ENCODE results near the gene BTNL8.

The BTNL8 gene

GRCh38 chr5:180915924-180916323, 17.0 kb downstream of the BTNL8 start:
- no peaks in the 10 kb centered on the region for H4K20me1 ChIP-seq (ENCODE audit: insufficient read depth, low read length)
- H2AFZ ChIP-seq (ENCODE audit: low read depth, low read length): no peak overlapping the region
- DNase-seq (no peak), ATAC-seq (ENCODE audit: insufficient read depth, low read depth) (no peak)
- no peak overlapping the region for H3K27ac ChIP-seq (ENCODE audit: low read length)
- no peak overlapping the region for H3K4me2 ChIP-seq (ENCODE audit: insufficient read depth, low read length)
- H3K9ac ChIP-seq (ENCODE audit: low read depth, low read length): no peak overlapping the region
- H3K4me1 ChIP-seq (ENCODE audit: insufficient read depth, low read length): no peaks in the 10 kb centered on the region
- no peak for TF ChIP-seq CTCF (IDR thresholded peaks at IDR 0.05; ENCODE audit: borderline replicate concordance, extremely low read depth, low read length, poor library complexity, severe bottlenecking)
- TF ChIP-seq EZH2 (IDR thresholded peaks at IDR 0.05; ENCODE audit: borderline replicate concordance, low read depth, low read length, severe bottlenecking): no peak
- H3K79me2 ChIP-seq (ENCODE audit: insufficient read depth, low read length): no peaks in the 10 kb centered on the region
- H3K36me3 ChIP-seq (ENCODE audit: insufficient read depth, low read length): no peaks in the 10 kb centered on the region
- H3K27me3 ChIP-seq (ENCODE audit: insufficient read depth, low read length, poor library complexity): no peaks in the 10 kb centered on the region
- no peaks in the 10 kb centered on the region for H3K9me3 ChIP-seq (ENCODE audit: insufficient read depth, low read length, severe bottlenecking)
- no peak overlapping the region for H3K4me3 ChIP-seq (ENCODE audit: low read depth in 1 of 2, low read length in 2 of 2)

DNA sequence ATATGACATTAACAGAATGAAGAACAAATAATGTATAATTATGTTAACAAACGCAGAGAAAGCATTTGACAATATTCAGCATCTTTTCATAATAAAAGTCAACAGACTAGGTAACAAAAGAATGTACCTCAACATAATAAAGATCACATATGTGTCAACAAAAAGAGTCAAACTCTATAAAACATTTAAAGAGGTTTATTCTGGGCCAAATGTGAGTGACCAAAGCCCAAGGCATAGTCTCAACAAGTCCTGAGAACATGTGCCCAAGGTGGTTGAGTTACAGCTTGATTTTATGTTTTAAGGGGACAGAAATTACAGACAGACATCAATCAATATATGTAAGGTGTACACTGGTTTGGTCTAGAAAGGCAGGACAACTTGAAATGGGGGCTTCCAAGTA, 19.4 kb downstream of the BTNL8 start:
- Histone ChIP-seq H3K4me3 (ENCODE audit: low read depth in 1 of 2, low read length in 2 of 2) (no peak overlapping the region), H4K20me1 (ENCODE audit: insufficient read depth, low read length) (no peaks in the 10 kb centered on the region), H3K4me1 (ENCODE audit: insufficient read depth, low read length) (no peaks in the 10 kb centered on the region), H3K9ac (ENCODE audit: low read depth, low read length) (no peak overlapping the region), H3K9me3 (ENCODE audit: insufficient read depth, low read length, severe bottlenecking) (no peaks in the 10 kb centered on the region), H3K27ac (ENCODE audit: low read length) (no peak overlapping the region), H3K27me3 (ENCODE audit: insufficient read depth, low read length, poor library complexity) (no peaks in the 10 kb centered on the region), H3K4me2 (ENCODE audit: insufficient read depth, low read length) (no peak overlapping the region), H3K79me2 (ENCODE audit: insufficient read depth, low read length) (no peaks in the 10 kb centered on the region), H2AFZ (ENCODE audit: low read depth, low read length) (no peak overlapping the region), H3K36me3 (ENCODE audit: insufficient read depth, low read length) (no peaks in the 10 kb centered on the region)
- TF ChIP-seq EZH2 (IDR thresholded peaks at IDR 0.05; ENCODE audit: borderline replicate concordance, low read depth, low read length, severe bottlenecking) (no peak), CTCF (IDR thresholded peaks at IDR 0.05; ENCODE audit: borderline replicate concordance, extremely low read depth, low read length, poor library complexity, severe bottlenecking) (no peak)
- DNase-seq: no peak
- no peak for ATAC-seq (ENCODE audit: insufficient read depth, low read depth)

- H3K9ac ChIP-seq (ENCODE audit: low read depth, low read length): no peak overlapping the region
- no peak overlapping the region for H3K4me3 ChIP-seq (ENCODE audit: low read depth in 1 of 2, low read length in 2 of 2)
- no peaks in the 10 kb centered on the region for H3K4me1 ChIP-seq (ENCODE audit: insufficient read depth, low read length)
- no peaks in the 10 kb centered on the region for H3K9me3 ChIP-seq (ENCODE audit: insufficient read depth, low read length, severe bottlenecking)
- H3K36me3 ChIP-seq (ENCODE audit: insufficient read depth, low read length): no peaks in the 10 kb centered on the region
- no peak overlapping the region for H2AFZ ChIP-seq (ENCODE audit: low read depth, low read length)
- H4K20me1 ChIP-seq (ENCODE audit: insufficient read depth, low read length): no peaks in the 10 kb centered on the region
- no peak overlapping the region for H3K4me2 ChIP-seq (ENCODE audit: insufficient read depth, low read length)
- ATAC-seq (ENCODE audit: insufficient read depth, low read depth) (no peak), DNase-seq (no peak)
- H3K79me2 ChIP-seq (ENCODE audit: insufficient read depth, low read length): no peaks in the 10 kb centered on the region
- no peak overlapping the region for H3K27ac ChIP-seq (ENCODE audit: low read length)
- TF ChIP-seq EZH2 (IDR thresholded peaks at IDR 0.05; ENCODE audit: borderline replicate concordance, low read depth, low read length, severe bottlenecking): no peak
- no peak for TF ChIP-seq CTCF (IDR thresholded peaks at IDR 0.05; ENCODE audit: borderline replicate concordance, extremely low read depth, low read length, poor library complexity, severe bottlenecking)
- H3K27me3 ChIP-seq (ENCODE audit: insufficient read depth, low read length, poor library complexity): no peaks in the 10 kb centered on the region
Observed at GRCh38 chr5:180920710-180921109, 21.8 kb downstream of the BTNL8 start.

DNA sequence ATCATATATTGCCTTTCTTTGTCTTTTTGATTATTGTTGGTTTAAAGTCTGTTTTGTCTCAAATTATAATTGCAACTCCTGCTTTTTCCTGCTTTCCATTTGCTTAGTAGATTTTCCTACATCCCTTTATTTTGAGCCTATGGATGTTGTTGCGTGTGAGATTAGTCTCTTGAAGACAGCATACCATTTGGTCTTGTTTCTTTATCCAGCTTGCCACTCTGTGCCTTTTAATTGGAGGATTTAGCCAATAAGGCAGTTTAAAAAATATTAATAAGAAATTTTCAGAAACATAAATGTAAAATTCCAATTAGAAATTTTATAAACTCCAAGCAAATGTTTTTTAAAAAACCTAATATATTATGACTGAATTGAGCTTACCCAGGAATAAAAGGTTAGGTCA, 24.0 kb downstream of the BTNL8 start:
- Histone ChIP-seq H3K79me2 (ENCODE audit: insufficient read depth, low read length) (no peaks in the 10 kb centered on the region), H3K9me3 (ENCODE audit: insufficient read depth, low read length, severe bottlenecking) (no peaks in the 10 kb centered on the region), H3K4me3 (ENCODE audit: low read depth in 1 of 2, low read length in 2 of 2) (no peak overlapping the region), H3K36me3 (ENCODE audit: insufficient read depth, low read length) (no peaks in the 10 kb centered on the region), H3K27ac (ENCODE audit: low read length) (no peak overlapping the region), H2AFZ (ENCODE audit: low read depth, low read length) (no peak overlapping the region), H3K4me2 (ENCODE audit: insufficient read depth, low read length) (no peak overlapping the region), H4K20me1 (ENCODE audit: insufficient read depth, low read length) (no peaks in the 10 kb centered on the region), H3K4me1 (ENCODE audit: insufficient read depth, low read length) (no peaks in the 10 kb centered on the region), H3K27me3 (ENCODE audit: insufficient read depth, low read length, poor library complexity) (no peaks in the 10 kb centered on the region), H3K9ac (ENCODE audit: low read depth, low read length) (no peak overlapping the region)
- TF ChIP-seq EZH2 (IDR thresholded peaks at IDR 0.05; ENCODE audit: borderline replicate concordance, low read depth, low read length, severe bottlenecking) (no peak), CTCF (IDR thresholded peaks at IDR 0.05; ENCODE audit: borderline replicate concordance, extremely low read depth, low read length, poor library complexity, severe bottlenecking) (no peak)
- DNase-seq (no peak), ATAC-seq (ENCODE audit: insufficient read depth, low read depth) (no peak)

Data from DND-41 (cell line).